Osteoblast (primary cell): ENCODE data around the gene ARL5C. TPM values are rescaled to one million over a fixed set of nuclear protein-coding genes. Genes with fewer than 3 reads are reported as not detected.
"Not testable (repeated sequence)": the region's sequence is repeated elsewhere in the genome, so short reads cannot be mapped to it uniquely, and the experiment has no call there.

Source experiments
- DNase-seq: peaks from one replicate; pipeline ENCODE4 v3.0.0; 2011; ENCODE audit warnings: low spot score, mixed read lengths; ENCODE audit not compliant: insufficient read length; ENCODE audit errors: missing footprints
- H2AFZ ChIP-seq: 2 replicates; pipeline ENCODE4 v1.6.0; 2011; ENCODE audit warnings: mild to moderate bottlenecking, low read length
- H3K27ac ChIP-seq: 2 replicates; pipeline ENCODE4 v1.5.1; 2011; ENCODE audit warnings: mild to moderate bottlenecking, low read depth, low read length, moderate library complexity
- H3K27me3 ChIP-seq: 2 replicates; pipeline ENCODE4 v1.6.0; 2012; ENCODE audit warnings: mild to moderate bottlenecking, control low read depth, inconsistent platforms, low read length, moderate library complexity; ENCODE audit not compliant: insufficient read depth
- H3K36me3 ChIP-seq: 2 replicates; pipeline ENCODE4 v1.5.1; 2011; ENCODE audit warnings: mild to moderate bottlenecking, low read length, control low read depth, moderate library complexity; ENCODE audit not compliant: insufficient read depth
- H3K4me1 ChIP-seq: 2 replicates; pipeline ENCODE4 v1.5.1; 2011; ENCODE audit warnings: mild to moderate bottlenecking, low read length, control low read depth, moderate library complexity; ENCODE audit not compliant: insufficient read depth
- H3K4me2 ChIP-seq: 2 replicates; pipeline ENCODE4 v1.6.0; 2011; ENCODE audit warnings: mild to moderate bottlenecking, low read length; ENCODE audit not compliant: insufficient read depth
- H3K4me3 ChIP-seq: fragments of 200-600 bp; sonication (generic); 3 replicates; pipeline ENCODE4 v1.5.1; 2012; ENCODE audit warnings: mild to moderate bottlenecking, low read length, inconsistent platforms; ENCODE audit not compliant: insufficient read depth
- H3K79me2 ChIP-seq: 2 replicates; pipeline ENCODE4 v1.6.0; 2012; ENCODE audit warnings: mild to moderate bottlenecking, low read length, control low read depth, inconsistent platforms; ENCODE audit not compliant: insufficient read depth
- H3K9me3 ChIP-seq: 2 replicates; pipeline ENCODE4 v1.5.1; 2011; ENCODE audit warnings: low read depth, low read length, control low read depth
- H4K20me1 ChIP-seq: 2 replicates; pipeline ENCODE4 v1.6.0; 2012; ENCODE audit warnings: mild to moderate bottlenecking, low read length, control low read depth; ENCODE audit not compliant: insufficient read depth
- CTCF ChIP-seq: IDR thresholded peaks from 2 replicates; pipeline ENCODE4 v1.5.1; 2011; ENCODE audit warnings: mild to moderate bottlenecking, low read depth, low read length, moderate library complexity; ENCODE audit errors: extremely low read depth
- total RNA-seq: library from RNA; depleted of rRNA; stranded (reverse); fragments of >200 nt; gene quantifications from 2 replicates; pipeline ENCODE4 v1.2.3, GENCODE V29; 2012

The ARL5C gene
- total RNA-seq, 1 donor, result not detected

DNA sequence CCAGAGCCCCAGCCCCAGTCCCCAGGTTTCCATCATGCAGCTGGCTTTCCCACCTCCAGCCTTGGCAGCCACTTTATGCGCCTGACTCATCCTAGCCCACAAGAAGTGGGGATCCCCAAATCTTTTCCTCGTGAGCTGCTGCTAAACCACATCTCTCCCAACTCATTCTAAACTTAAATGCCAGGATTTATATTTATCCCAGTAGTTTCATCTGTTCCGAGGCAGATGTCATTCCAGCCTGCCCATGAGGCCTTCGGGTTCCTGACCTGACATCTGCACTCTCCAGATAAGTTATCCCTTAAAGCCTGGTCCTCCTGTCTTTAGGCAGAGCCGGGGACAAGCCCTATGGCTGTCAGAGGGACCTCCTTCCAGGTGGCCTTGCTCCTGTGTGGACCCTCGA lies 31.1 kb downstream of the ARL5C start:
- no peak overlapping the region for H3K27ac ChIP-seq
- H4K20me1 ChIP-seq, result no peaks in the 10 kb centered on the region
- H3K36me3 ChIP-seq, result no peaks in the 10 kb centered on the region
- peak overlapping the region; percentile 17 for H3K4me2 ChIP-seq
- H2AFZ ChIP-seq, result no peak overlapping the region
- peaks cover 32% of the 10 kb centered on the region for H3K4me1 ChIP-seq
- DNase-seq, result peak; percentile 83
- no peak for TF ChIP-seq CTCF
- no peaks in the 10 kb centered on the region for H3K27me3 ChIP-seq
- no peaks in the 10 kb centered on the region for H3K9me3 ChIP-seq
- no peaks in the 10 kb centered on the region for H3K79me2 ChIP-seq
- no peak overlapping the region for H3K4me3 ChIP-seq

DNA sequence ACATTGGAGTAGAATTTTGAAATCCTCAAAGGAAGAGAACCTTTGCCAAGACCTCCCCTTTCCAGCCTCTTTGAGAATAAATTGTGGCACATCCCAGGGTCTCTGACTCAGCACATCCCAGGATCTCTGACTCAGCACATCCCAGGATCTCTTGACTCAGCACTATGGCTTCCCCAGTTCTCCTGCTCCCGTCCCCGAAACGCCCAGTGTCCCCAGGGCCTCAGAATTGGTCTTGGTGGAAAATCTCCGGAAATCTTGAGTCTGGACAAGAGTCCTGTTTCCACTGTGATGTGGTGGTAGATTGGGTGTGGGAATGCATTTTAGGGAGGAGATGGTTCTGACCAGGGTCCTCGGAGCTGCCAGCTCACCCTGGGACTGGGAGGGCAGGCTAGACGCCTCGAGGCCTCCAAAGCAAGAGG lies 33.8 kb downstream of the ARL5C start:
- peak overlapping the region; percentile 43 for H3K4me3 ChIP-seq
- peak overlapping the region; percentile 69 for H3K4me2 ChIP-seq
- TF ChIP-seq CTCF, result no peak
- peak overlapping the region; percentile 67 for H2AFZ ChIP-seq
- no peaks in the 10 kb centered on the region for H3K79me2 ChIP-seq
- no peaks in the 10 kb centered on the region for H4K20me1 ChIP-seq
- H3K27ac ChIP-seq, result peak overlapping the region; percentile 53
- no peaks in the 10 kb centered on the region for H3K9me3 ChIP-seq
- H3K27me3 ChIP-seq, result no peaks in the 10 kb centered on the region
- H3K36me3 ChIP-seq, result no peaks in the 10 kb centered on the region
- DNase-seq, result peak; percentile 96
- H3K4me1 ChIP-seq, result peaks cover 18% of the 10 kb centered on the region

DNA sequence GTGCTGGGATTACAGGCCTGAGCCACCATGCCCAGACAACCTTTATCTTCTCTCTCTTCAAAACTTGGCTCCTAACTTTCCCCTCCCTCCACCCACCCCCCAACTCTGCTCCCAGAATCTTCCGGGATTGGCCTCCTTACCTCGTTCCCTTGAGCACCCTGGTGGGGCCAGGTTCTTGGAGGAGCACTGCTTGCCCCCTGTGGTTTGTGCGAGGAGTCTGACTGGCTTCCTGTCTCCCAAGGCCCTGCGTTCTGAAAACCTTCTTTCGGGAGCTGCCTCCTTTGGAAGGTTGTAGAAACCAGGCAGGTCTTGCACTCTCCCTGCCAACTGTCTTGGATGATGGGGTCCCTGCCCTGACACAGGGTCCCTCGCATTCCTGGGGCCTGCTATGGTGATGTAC lies 34.3 kb downstream of the ARL5C start:
- Histone ChIP-seq H3K27me3 (no peaks in the 10 kb centered on the region), H3K4me1 (peaks cover 18% of the 10 kb centered on the region), H3K4me2 (peak overlapping the region; percentile 69), H2AFZ (peak overlapping the region; percentile 70), H3K4me3 (no peak overlapping the region), H3K9me3 (no peaks in the 10 kb centered on the region), H3K27ac (peak overlapping the region; percentile 53), H3K36me3 (no peaks in the 10 kb centered on the region), H3K79me2 (no peaks in the 10 kb centered on the region), H4K20me1 (no peaks in the 10 kb centered on the region)
- TF ChIP-seq CTCF, result no peak
- no peak for DNase-seq

GRCh38 chr17:39130205-39130604 lies 35.8 kb downstream of the ARL5C start:
- H2AFZ ChIP-seq, result no peak overlapping the region
- no peaks in the 10 kb centered on the region for H4K20me1 ChIP-seq
- no peak overlapping the region for H3K27ac ChIP-seq
- H3K4me1 ChIP-seq, result peaks cover 17% of the 10 kb centered on the region
- no peak for DNase-seq
- H3K79me2 ChIP-seq, result no peaks in the 10 kb centered on the region
- H3K36me3 ChIP-seq, result no peaks in the 10 kb centered on the region
- no peaks in the 10 kb centered on the region for H3K27me3 ChIP-seq
- H3K4me3 ChIP-seq, result no peak overlapping the region
- no peak for TF ChIP-seq CTCF
- no peak overlapping the region for H3K4me2 ChIP-seq
- no peaks in the 10 kb centered on the region for H3K9me3 ChIP-seq

DNA sequence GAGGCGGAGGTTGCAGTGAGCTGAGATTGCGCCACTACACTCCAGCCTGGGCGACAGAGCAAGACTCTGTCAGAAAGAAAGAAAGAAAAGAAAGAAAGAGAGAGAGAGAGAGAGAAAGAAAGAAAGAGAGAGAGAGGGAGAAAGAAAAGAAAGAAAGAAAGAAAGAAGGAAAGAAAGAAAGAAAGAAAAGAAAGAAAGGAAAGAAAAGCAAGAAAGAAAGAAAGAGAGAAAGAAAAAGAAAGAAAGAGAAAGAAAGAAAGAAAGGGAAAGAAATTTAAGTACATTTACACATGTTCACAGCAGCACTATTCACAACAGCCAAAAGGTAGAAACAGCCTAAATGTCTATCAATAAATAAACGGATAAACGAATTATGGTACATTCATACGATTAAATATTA lies 36.4 kb downstream of the ARL5C start:
- H2AFZ ChIP-seq, H3K36me3 ChIP-seq, H3K27me3 ChIP-seq, H3K4me3 ChIP-seq, DNase-seq, H3K4me2 ChIP-seq, H4K20me1 ChIP-seq, H3K79me2 ChIP-seq, H3K27ac ChIP-seq, H3K9me3 ChIP-seq: not testable (repeated sequence)
- peaks cover 14% of the 10 kb centered on the region for H3K4me1 ChIP-seq
